KOPT-K1 (cell line): Measurements from ENCODE around the gene IGF2R.

Experiments
- H3K27ac ChIP-seq: fragments of 200-600 bp; sonication (generic); 2 replicates; pipeline ENCODE4 v1.5.1; 2016; ENCODE audit warnings: antibody characterized with exemption, mild to moderate bottlenecking, low read depth, low read length; ENCODE audit not compliant: poor library complexity, severe bottlenecking
- H3K36me3 ChIP-seq: fragments of 200-600 bp; sonication (generic); 2 replicates; pipeline ENCODE4 v1.5.1; 2017; ENCODE audit warnings: antibody characterized with exemption, mild to moderate bottlenecking, low read length, moderate library complexity; ENCODE audit not compliant: insufficient read depth
- H3K9me3 ChIP-seq: fragments of 200-600 bp; sonication (generic); 2 replicates; pipeline ENCODE4 v1.5.1; 2017; ENCODE audit warnings: antibody characterized with exemption, low read length, mild to moderate bottlenecking; ENCODE audit not compliant: insufficient read depth, poor library complexity, severe bottlenecking

The IGF2R gene

DNA sequence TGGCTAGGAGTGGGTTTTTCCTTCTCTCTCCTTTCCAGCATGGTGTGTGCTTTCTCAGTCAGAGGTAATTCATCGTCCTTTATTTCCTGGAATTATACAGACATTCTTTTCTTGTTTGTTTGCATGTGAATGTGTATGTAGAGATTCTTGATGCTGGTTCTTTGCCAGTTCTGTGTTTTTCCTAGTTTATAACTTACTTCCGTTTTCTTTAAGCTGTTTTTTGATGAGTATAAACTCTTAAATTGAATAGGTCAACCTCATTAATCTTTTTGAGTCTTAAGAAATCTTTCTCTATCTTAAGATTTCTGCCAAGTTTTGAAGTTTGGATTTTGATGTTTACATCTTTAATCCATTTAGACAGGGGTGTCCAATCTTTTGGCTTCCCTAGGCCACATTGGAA, 38.7 kb downstream of the IGF2R start:
- H3K27ac ChIP-seq, result no peak overlapping the region
- H3K9me3 ChIP-seq, result peaks cover 22% of the 10 kb centered on the region
- H3K36me3 ChIP-seq, result peaks cover 60% of the 10 kb centered on the region

DNA sequence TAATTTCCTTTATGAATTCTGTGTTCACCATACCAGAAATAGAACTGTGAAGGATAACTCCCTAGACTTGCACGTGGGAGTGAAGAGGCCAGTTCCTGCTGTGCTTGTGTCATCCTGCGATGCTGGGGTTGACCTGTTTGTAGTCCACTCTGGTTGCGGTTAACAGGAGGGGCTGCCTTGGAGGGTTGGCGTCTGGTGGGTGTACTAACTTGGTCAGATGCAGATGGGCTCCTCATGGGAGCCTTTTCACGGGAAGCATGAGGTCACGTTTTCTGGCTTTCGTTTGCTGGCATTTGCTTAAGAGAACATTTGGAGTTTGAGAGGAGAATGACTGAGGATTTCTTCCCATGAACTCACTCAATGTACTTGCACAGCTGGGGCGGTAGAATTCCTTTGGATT, 41.2 kb downstream of the IGF2R start:
- Histone ChIP-seq H3K9me3 (peaks cover 11% of the 10 kb centered on the region), H3K36me3 (peaks cover 54% of the 10 kb centered on the region), H3K27ac (no peak overlapping the region)

DNA sequence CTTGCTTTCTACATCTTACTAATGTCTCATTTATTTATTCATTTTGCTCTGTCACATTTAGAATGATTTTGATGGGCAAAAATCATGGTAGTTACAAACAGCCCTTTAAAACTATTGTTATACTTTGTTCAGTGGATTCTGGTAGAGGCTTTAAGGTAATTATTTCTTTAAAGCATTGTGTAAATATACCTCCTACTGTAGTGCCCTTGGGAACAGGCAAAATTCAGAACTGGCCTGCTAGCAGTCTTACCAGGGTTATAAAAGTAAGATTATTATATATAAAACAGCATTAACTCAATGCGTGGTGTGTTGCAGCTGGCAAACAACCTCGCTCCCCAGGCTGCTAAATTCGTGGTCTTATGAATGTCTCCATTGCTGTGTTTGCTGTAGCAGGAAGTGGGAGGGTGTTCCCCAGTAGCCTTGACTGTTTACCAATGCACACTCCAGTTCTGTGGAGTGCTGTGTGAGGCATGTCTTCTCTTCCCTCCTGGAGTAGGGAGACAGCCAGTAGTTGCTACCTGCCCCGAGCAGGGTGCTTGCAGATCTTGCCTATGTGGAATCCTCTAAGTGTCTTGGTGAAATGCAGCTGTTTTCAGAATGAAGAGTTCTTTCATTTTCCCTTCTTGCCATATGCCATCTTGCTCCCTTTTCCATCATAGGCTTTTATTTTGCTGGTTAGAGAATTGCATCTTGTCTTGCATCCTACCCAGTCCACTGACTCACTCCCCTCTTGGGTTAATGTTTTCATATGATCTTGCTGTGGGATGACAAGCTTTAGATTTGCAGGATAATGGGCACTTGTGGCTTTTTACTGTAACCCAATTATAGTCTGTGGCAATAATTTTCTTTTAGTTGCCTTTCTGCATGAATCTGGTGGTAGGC, 45.3 kb downstream of the IGF2R start:
- Histone ChIP-seq H3K36me3 (peaks cover 63% of the 10 kb centered on the region), H3K27ac (peak overlapping the region; percentile 75), H3K9me3 (no peaks in the 10 kb centered on the region)

DNA sequence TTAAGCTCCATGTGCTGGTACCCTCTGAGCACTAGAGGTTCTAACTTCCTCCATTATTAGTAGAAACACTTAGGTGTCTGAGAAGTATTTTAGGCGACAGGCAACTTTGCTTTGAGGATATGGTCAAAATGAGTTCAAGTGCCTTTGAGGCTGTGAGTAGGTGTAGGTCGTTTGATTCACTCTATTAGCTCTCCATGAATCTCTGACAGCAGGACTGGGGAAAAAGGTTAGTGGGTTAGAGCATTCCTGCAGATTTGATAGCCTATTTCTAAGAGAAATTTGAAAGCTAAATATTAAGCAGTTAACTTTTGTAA, 45.9 kb downstream of the IGF2R start:
- Histone ChIP-seq H3K9me3 (no peaks in the 10 kb centered on the region), H3K36me3 (peaks cover 60% of the 10 kb centered on the region), H3K27ac (peak overlapping the region; percentile 75)

GRCh38 chr6:160015778-160016684, 47.1 kb downstream of the IGF2R start:
- no peaks in the 10 kb centered on the region for H3K9me3 ChIP-seq
- H3K36me3 ChIP-seq, result peaks cover 50% of the 10 kb centered on the region
- H3K27ac ChIP-seq, result peak overlapping the region; percentile 75

DNA sequence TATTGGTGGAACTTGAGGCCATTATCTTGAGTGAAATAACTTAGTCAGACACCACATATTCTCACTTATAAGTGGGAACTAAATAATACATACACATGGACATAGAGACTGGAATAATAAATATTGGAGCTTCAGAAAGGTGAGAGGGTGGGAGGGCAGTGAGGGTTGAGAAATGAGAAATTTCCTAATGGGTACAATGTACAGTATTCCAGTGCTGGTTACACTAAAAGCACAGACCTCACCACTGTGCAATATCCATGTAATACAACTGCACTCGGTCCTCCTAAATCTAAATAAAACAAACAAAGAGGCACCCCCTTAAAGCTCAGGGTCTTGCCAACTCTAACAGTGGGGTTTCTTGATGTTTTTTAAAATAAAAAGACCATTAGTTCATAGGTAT, 53.2 kb downstream of the IGF2R start:
- H3K36me3 ChIP-seq, result peaks cover 63% of the 10 kb centered on the region
- H3K27ac ChIP-seq, result no peak overlapping the region
- H3K9me3 ChIP-seq, result no peaks in the 10 kb centered on the region

- peaks cover 63% of the 10 kb centered on the region for H3K36me3 ChIP-seq
- no peaks in the 10 kb centered on the region for H3K9me3 ChIP-seq
- H3K27ac ChIP-seq, result no peak overlapping the region
Measured at GRCh38 chr6:160022793-160023192, 53.9 kb downstream of the IGF2R start.

DNA sequence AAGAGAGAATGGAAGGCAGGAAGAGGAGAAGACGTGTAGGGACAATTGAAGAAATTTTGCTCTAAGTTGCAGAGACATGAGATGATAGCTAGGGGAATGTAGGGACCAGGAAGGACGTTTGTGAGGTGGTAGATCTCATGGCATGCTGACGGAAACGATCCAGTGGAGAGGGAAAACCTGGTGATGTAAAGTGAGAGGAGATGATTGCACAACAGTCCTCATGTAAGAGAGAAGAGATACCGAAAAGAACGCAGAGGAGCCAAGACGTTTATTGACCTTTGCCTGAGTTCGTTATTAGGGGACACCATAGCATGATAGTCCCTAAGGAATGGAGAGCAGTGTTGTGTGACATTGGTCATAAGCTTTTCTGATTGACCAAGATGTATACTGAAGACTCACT, 55.3 kb downstream of the IGF2R start:
- no peak overlapping the region for H3K27ac ChIP-seq
- H3K9me3 ChIP-seq, result no peaks in the 10 kb centered on the region
- H3K36me3 ChIP-seq, result peaks cover 60% of the 10 kb centered on the region

GRCh38 chr6:160027076-160027475, 58.2 kb downstream of the IGF2R start:
- Histone ChIP-seq H3K27ac (peak overlapping the region; percentile 97), H3K36me3 (peaks cover 79% of the 10 kb centered on the region), H3K9me3 (no peaks in the 10 kb centered on the region)

DNA sequence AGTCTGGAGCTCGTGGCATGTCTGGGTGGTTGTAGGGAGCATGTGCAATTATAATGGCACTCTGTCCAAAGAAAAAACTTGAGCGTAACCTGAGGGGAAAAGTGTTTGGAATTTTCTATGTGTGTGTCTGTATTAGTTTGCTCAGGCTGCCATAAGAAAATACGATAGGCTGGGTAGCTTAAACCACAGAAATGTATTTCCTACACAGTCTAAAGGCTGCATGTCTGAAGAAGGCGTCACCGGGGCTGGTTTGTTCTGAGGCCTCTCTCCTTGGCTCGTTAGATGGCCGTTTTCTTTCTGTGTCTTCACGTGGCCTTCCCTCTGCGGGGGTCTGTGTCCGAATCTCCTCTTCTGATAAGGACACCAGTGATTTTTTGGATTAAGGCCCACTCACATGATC, 59.0 kb downstream of the IGF2R start:
- H3K9me3 ChIP-seq, result no peaks in the 10 kb centered on the region
- peaks cover 79% of the 10 kb centered on the region for H3K36me3 ChIP-seq
- H3K27ac ChIP-seq, result peak overlapping the region; percentile 97

GRCh38 chr6:160028487-160029275, 59.8 kb downstream of the IGF2R start:
- H3K27ac ChIP-seq, result peak overlapping the region; percentile 97
- H3K9me3 ChIP-seq, result no peaks in the 10 kb centered on the region
- H3K36me3 ChIP-seq, result peaks cover 81% of the 10 kb centered on the region

GRCh38 chr6:160029525-160029924, 60.6 kb downstream of the IGF2R start:
- H3K36me3 ChIP-seq, result peaks cover 81% of the 10 kb centered on the region
- no peaks in the 10 kb centered on the region for H3K9me3 ChIP-seq
- H3K27ac ChIP-seq, result peak overlapping the region; percentile 97

DNA sequence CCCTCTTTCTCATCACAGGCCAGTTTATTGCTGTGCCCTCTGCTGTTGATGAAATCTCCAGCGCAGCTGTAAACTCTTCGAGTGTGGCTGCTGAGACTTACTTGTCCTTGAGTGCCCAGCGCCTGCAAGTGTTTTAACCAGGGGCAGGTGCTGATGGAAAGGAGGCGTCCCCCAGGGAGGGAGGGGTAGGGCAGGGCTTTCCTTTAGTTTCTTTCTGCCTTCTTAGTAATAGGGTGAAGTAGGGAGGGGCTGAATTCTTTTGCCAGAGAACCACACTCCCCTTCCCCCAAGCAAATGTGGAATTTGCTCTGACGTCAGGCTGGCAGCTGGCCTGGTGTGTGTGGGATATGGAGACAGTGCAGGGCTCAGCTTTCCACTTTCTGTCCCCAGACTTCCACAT, 61.2 kb downstream of the IGF2R start:
- Histone ChIP-seq H3K27ac (peak overlapping the region; percentile 97), H3K36me3 (peaks cover 81% of the 10 kb centered on the region), H3K9me3 (no peaks in the 10 kb centered on the region)

GRCh38 chr6:160031442-160031841, 62.6 kb downstream of the IGF2R start:
- peak overlapping the region; percentile 97 for H3K27ac ChIP-seq
- no peaks in the 10 kb centered on the region for H3K9me3 ChIP-seq
- peaks cover 83% of the 10 kb centered on the region for H3K36me3 ChIP-seq

- H3K9me3 ChIP-seq, result no peaks in the 10 kb centered on the region
- H3K27ac ChIP-seq, result peak overlapping the region; percentile 97
- peaks cover 83% of the 10 kb centered on the region for H3K36me3 ChIP-seq
Measured at GRCh38 chr6:160031871-160032270, 63.0 kb downstream of the IGF2R start.
